Fibroblast of mammary gland (primary cell): ENCODE data around the gene ITFG1.

Experiments
- DNase-seq: peaks from one replicate; pipeline ENCODE4 v3.0.0-alpha.2; 2010; ENCODE audit warnings: low read depth
- H3K4me3 ChIP-seq: 2 replicates; pipeline ENCODE4 v1.5.1; 2011; ENCODE audit warnings: low read depth, mild to moderate bottlenecking, low read length, moderate library complexity; ENCODE audit not compliant: control insufficient read depth
- CTCF ChIP-seq: conservative IDR thresholded peaks from 2 replicates; pipeline ENCODE4 v1.5.1; 2011; ENCODE audit warnings: low read depth, low read length, inconsistent platforms; ENCODE audit not compliant: control insufficient read depth, insufficient read depth

The ITFG1 gene

GRCh38 chr16:47499080-47499699, 38.3 kb upstream of the ITFG1 start:
- no peak for DNase-seq
- no peak overlapping the region for H3K4me3 ChIP-seq
- TF ChIP-seq CTCF, result no peak

GRCh38 chr16:47493381-47494337, 32.8 kb upstream of the ITFG1 start:
- no peak overlapping the region for H3K4me3 ChIP-seq
- no peak for TF ChIP-seq CTCF
- DNase-seq, result no peak

- H3K4me3 ChIP-seq, result no peak overlapping the region
- no peak for TF ChIP-seq CTCF
Measured at GRCh38 chr16:47492428-47493377, 31.8 kb upstream of the ITFG1 start.

GRCh38 chr16:47492036-47492427, 31.2 kb upstream of the ITFG1 start:
- H3K4me3 ChIP-seq, result no peak overlapping the region
- no peak for TF ChIP-seq CTCF
- no peak for DNase-seq

More at GRCh38 chr16:47492428-47493377, 31.8 kb upstream of the ITFG1 start:
- DNase-seq, result peak; percentile 76

GRCh38 chr16:47490471-47490870, 29.6 kb upstream of the ITFG1 start:
- no peak for TF ChIP-seq CTCF
- no peak overlapping the region for H3K4me3 ChIP-seq
- no peak for DNase-seq

GRCh38 chr16:47488051-47488450, 27.2 kb upstream of the ITFG1 start:
- no peak for DNase-seq
- H3K4me3 ChIP-seq, result no peak overlapping the region
- no peak for TF ChIP-seq CTCF
